K562 (cell line): ENCODE measurements around the gene DYNC1I2. TPM values are rescaled to one million over a fixed set of nuclear protein-coding genes. Genes with fewer than 3 reads are reported as not detected.

Source experiments
- BRD4 ChIP-seq: fragments of 200-600 bp; sonication (generic); IDR thresholded peaks from 2 replicates; pipeline ENCODE4 v1.6.1; 2017; ENCODE audit warnings: inconsistent platforms
- FOXK2 ChIP-seq, 2 experiments: fragments of 450-650 bp; IDR thresholded peaks in 1 of 2; conservative IDR thresholded peaks in 1 of 2; 2 replicates each; pipeline ENCODE4 v1.6.1; 2016; ENCODE audit warnings: low read depth in 2 of 2, mild to moderate bottlenecking in 1 of 2
- GTF2A2 ChIP-seq: IDR thresholded peaks from 2 replicates; pipeline ENCODE4 v1.6.1; 2016; ENCODE audit warnings: mild to moderate bottlenecking, missing genetic modification characterization, missing compliant biosample characterization
- HDAC2 ChIP-seq: fragments of 450-650 bp; IDR thresholded peaks from 2 replicates; pipeline ENCODE4 v1.6.1; 2016; ENCODE audit warnings: mild to moderate bottlenecking
- HNRNPUL1 ChIP-seq: fragments of 200-400 bp; formaldehyde crosslinking; IDR thresholded peaks from 2 replicates; pipeline ENCODE4 v1.6.1; 2017; ENCODE audit warnings: low read length
- ILK ChIP-seq: fragments of 450-650 bp; IDR thresholded peaks from 2 replicates; pipeline ENCODE4 v1.6.1; 2016; ENCODE audit warnings: missing genetic modification characterization, low read depth, mild to moderate bottlenecking, missing compliant biosample characterization, moderate library complexity, borderline replicate concordance
- NR2C1 ChIP-seq, 2 experiments: fragments of 450-650 bp; IDR thresholded peaks; 2 replicates each; pipeline ENCODE4 v1.6.1; 2017; ENCODE audit warnings: mild to moderate bottlenecking in 2 of 2, antibody characterized with exemption in 1 of 2, inconsistent platforms in 1 of 2, missing compliant biosample characterization in 1 of 2, missing genetic modification characterization in 1 of 2
- POLR2AphosphoS2 ChIP-seq: IDR thresholded peaks from 2 replicates; pipeline ENCODE4 v1.6.1; 2012; ENCODE audit warnings: low read length, improper control_type of control experiment
- SP1 ChIP-seq: sonication (generic); formaldehyde crosslinking; IDR thresholded peaks from 2 replicates; pipeline ENCODE4 v1.8.1; 2022; ENCODE audit warnings: mild to moderate bottlenecking, missing genetic modification reagents
- WHSC1 ChIP-seq: IDR thresholded peaks from one replicate; pipeline ENCODE4 v1.6.1; 2012; ENCODE audit warnings: low read length, control low read depth, inconsistent platforms
- polyA plus RNA-seq, 8 experiments: library from polyadenylated mRNA; depleted of rRNA in 4 of 8; stranded (reverse) in 5 of 8; unstranded in 3 of 8; fragments of >200 nt; fragmentation: Nextera tagmentation in 2 of 8; fragmentation: Illumina TruSeq in 1 of 8; extraction: Ambion mirVana in 2 of 8; extraction: Trizol in 1 of 8; gene quantifications; 2 replicates each; pipeline versions ENCODE4 v1.2.1 to v1.2.3, GENCODE V29; 2011 to 2014; ENCODE audit warnings: inconsistent platforms in 1 of 8, missing spikeins in 1 of 8
- total RNA-seq, 7 experiments: library from RNA; depleted of rRNA in 6 of 7; stranded (reverse); fragments of >200 nt in 6 of 7; fragmentation: Illumina TruSeq in 2 of 7; extraction: Trizol in 2 of 7; gene quantifications; 2 replicates each; pipeline versions ENCODE4 v1.2.1 to v1.2.3, GENCODE V29; 2011 to 2021; ENCODE audit warnings: low replicate concordance in 1 of 7

The DYNC1I2 gene
- total and polyA plus RNA-seq, 9 of the 15 experiments (the other 6 are each of a cell fraction or from before 2014, with no cell fraction given): 59.1 to 204 (median 100) TPM

- TF ChIP-seq FOXK2 (conservative IDR thresholded peaks at IDR 0.05 in 1 of 2, IDR thresholded peaks at IDR 0.05 in 1 of 2; ENCODE audit: low read depth in 2 of 2) (no peak), ILK (tag) (no peak), HDAC2 (no peak), NR2C1 (IDR thresholded peaks at IDR 0.05) (no peak), NR2C1 (tag; IDR thresholded peaks at IDR 0.05) (no peak), POLR2AphosphoS2 (no peak), BRD4 (no peak), SP1 (CRISPR knock-in tag) (no peak), WHSC1 (no peak), GTF2A2 (no peak), HNRNPUL1 (no peak)
These were observed 107.6 kb downstream of the DYNC1I2 start (continued) for GRCh38 chr2:171794918-171795317.

Other genes with a start within 250 kb of the DYNC1I2 start
- 12.4 and 14.0 TPM in 2 replicates for gene CYBRD1, start 165.0 kb upstream of the DYNC1I2 start, total RNA-seq (2014; rRNA removed)
- 15.6 and 18.7 TPM in 2 replicates for gene CYBRD1, start 165.0 kb upstream of the DYNC1I2 start, total RNA-seq (2014; rRNA removed; fragmentation: Illumina TruSeq; extraction: Trizol)
- 15.3 and 16.2 TPM in 2 replicates for gene CYBRD1, start 165.0 kb upstream of the DYNC1I2 start, total RNA-seq (2015; rRNA removed; fragmentation: Illumina TruSeq; extraction: Trizol)
- gene CYBRD1, start 165.0 kb upstream of the DYNC1I2 start, total RNA-seq (2021): 21.6 and 22.4 TPM in 2 replicates
- gene CYBRD1, start 165.0 kb upstream of the DYNC1I2 start, polyA plus RNA-seq (2011; rRNA removed): 20.1 and 25.6 TPM in 2 replicates
- 14.9 and 15.8 TPM in 2 replicates for gene CYBRD1, start 165.0 kb upstream of the DYNC1I2 start, polyA plus RNA-seq (2014; fragmentation: Illumina TruSeq; extraction: Trizol)
- gene CYBRD1, start 165.0 kb upstream of the DYNC1I2 start, polyA plus RNA-seq (2014; fragmentation: Nextera tagmentation; extraction: Ambion mirVana): 10 to 100 TPM in 1 of 2 experiments, 1 to 10 TPM in 1; 9.6 to 10.7 TPM
- gene CYBRD1, start 165.0 kb upstream of the DYNC1I2 start, polyA plus RNA-seq (2014; rRNA removed): 12.4 and 15.6 TPM in 2 replicates
- 13.5 and 17.5 TPM in 2 replicates for gene SLC25A12, start 206.8 kb downstream of the DYNC1I2 start, total RNA-seq (2014; rRNA removed)
- 23.8 and 24.6 TPM in 2 replicates for gene SLC25A12, start 206.8 kb downstream of the DYNC1I2 start, total RNA-seq (2014; rRNA removed; fragmentation: Illumina TruSeq; extraction: Trizol)
- gene SLC25A12, start 206.8 kb downstream of the DYNC1I2 start, total RNA-seq (2015; rRNA removed; fragmentation: Illumina TruSeq; extraction: Trizol): 22.6 and 22.7 TPM in 2 replicates
- 20.5 and 21.3 TPM in 2 replicates for gene SLC25A12, start 206.8 kb downstream of the DYNC1I2 start, total RNA-seq (2021)
- gene SLC25A12, start 206.8 kb downstream of the DYNC1I2 start, polyA plus RNA-seq (2011; rRNA removed): 27.1 and 36.5 TPM in 2 replicates
- 20.3 and 21.7 TPM in 2 replicates for gene SLC25A12, start 206.8 kb downstream of the DYNC1I2 start, polyA plus RNA-seq (2014; fragmentation: Illumina TruSeq; extraction: Trizol)
- gene SLC25A12, start 206.8 kb downstream of the DYNC1I2 start, polyA plus RNA-seq (2014; fragmentation: Nextera tagmentation; extraction: Ambion mirVana): 10 to 100 TPM; 18.3 to 31.5 TPM
- gene SLC25A12, start 206.8 kb downstream of the DYNC1I2 start, polyA plus RNA-seq (2014; rRNA removed): 17.6 and 23.2 TPM in 2 replicates
- gene HAT1, start 235.0 kb downstream of the DYNC1I2 start, total RNA-seq (2014; rRNA removed): 104 and 125 TPM in 2 replicates
- 216 and 262 TPM in 2 replicates for gene HAT1, start 235.0 kb downstream of the DYNC1I2 start, total RNA-seq (2014; rRNA removed; fragmentation: Illumina TruSeq; extraction: Trizol)
- gene HAT1, start 235.0 kb downstream of the DYNC1I2 start, total RNA-seq (2015; rRNA removed; fragmentation: Illumina TruSeq; extraction: Trizol): 159 and 171 TPM in 2 replicates
- 148 and 162 TPM in 2 replicates for gene HAT1, start 235.0 kb downstream of the DYNC1I2 start, total RNA-seq (2021)
- gene HAT1, start 235.0 kb downstream of the DYNC1I2 start, polyA plus RNA-seq (2011; rRNA removed): 176 and 298 TPM in 2 replicates
- 243 and 269 TPM in 2 replicates for gene HAT1, start 235.0 kb downstream of the DYNC1I2 start, polyA plus RNA-seq (2014; fragmentation: Illumina TruSeq; extraction: Trizol)
- 100 to 1,000 TPM; 369 to 384 TPM for gene HAT1, start 235.0 kb downstream of the DYNC1I2 start, polyA plus RNA-seq (2014; fragmentation: Nextera tagmentation; extraction: Ambion mirVana)
- gene HAT1, start 235.0 kb downstream of the DYNC1I2 start, polyA plus RNA-seq (2014; rRNA removed): 217 and 244 TPM in 2 replicates